Activated CD8-positive, alpha-beta memory T cell treated with anti-CD3 and anti-CD28 coated beads, Interleukin-2, amount 50 U/mL, for 1 hour (primary cell): ENCODE results near the gene ZNF514.
"Not testable (repeated sequence)": the region's sequence is repeated elsewhere in the genome, so short reads cannot be mapped to it uniquely, and the experiment has no call there.

Experiments used
- DNase-seq: peaks from one replicate; pipeline ENCODE4 v3.0.0-alpha.2; 2020; ENCODE audit errors: extremely low read depth

Gene ZNF514

DNA sequence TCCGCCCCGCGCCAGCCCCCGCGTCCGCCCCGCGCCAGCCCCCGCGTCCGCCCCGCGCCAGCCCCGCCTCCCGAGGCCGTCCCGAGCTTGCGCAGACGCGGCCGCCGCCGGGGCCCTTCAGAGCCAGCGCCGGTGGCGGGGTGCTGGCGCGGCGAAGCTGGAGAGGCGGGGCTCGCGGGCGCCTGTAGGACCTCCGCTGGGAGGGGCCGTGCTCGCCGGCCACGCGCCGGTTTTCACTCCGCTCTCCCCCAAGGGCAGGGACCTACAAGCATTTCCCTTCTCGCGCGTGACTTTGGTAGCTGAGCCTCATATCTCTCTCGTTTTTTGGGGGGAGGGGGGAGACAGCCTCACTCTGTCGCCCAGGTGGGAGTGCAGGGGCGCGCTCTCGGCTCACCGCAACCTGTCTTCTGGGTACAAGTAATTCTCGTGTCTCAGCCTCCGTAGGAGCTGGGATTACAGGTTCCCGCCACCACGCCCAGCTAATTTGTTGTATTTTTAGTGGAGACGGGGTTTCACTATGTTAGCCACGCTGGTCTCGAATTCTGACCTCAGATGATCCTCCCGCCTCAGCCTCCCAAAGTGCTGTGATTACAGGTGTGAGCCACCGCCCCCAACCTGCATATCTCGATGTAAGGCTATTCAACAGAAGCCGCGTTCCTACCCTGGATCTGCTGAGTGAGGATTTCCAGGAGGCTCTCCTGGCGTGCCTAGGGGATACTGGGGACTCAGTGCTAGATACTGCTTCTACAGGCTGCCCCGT, at the start of gene ZNF514:
ZNF514 (minus strand) TSS at position 159 of the 760 bp plus-strand sequence. CDS start 6,595 bp downstream, outside the sequence.
- DNase-seq = no peak

GRCh38 chr2:95208106-95208505, 48.5 kb upstream of the ZNF514 start:
- no peak for DNase-seq

DNA sequence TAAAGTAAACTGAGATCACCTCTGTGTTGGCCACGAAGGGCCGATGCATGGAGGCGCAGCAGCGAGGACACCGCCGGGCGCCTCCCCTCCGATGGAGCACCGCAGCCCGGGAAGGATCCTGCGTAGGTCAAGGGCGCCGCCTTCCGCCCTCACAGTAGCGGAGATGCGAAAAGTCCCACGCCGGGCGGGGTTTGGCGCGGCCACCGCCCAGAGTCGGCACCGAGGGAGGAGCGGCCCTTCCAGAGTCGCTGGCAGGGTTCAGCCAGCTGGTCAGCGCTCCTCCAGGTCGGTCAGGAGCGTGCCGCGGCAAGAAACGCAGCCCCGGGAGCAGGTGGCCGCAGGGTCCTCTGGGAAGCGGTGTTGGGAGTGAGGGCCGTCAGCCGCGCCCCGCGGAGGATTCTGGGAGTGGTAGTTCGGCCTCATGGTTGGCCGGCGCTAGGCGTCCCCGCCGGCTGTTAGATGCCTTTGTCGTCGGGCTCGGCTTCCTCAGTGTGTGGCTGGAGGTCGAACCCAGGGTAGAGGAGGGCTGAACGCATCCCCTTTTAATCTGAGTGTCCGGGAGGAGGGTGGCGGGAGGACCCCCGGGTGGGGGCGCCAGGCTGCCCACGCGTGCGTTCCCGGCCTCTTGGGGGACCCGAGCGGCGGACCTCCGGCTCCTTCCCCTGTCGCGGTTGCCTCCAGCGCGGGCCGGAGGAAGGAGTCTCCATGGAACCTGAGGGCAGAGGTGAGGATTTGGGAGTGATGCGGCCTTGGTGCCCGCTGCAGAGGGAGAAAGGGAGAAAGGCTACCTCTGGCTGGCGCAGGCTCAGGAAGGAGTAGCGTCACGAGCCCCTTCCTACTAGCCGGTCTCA, 47.7 kb upstream of the ZNF514 start, which contains the start of gene ZNF892:
ZNF892 (plus strand) TSS at position 411 of the 851 bp plus-strand sequence; CDS start at position 706, 295 bp downstream.
- DNase-seq = peak; percentile 43

- no peak for DNase-seq
These were observed 46.4 kb upstream of the ZNF514 start for GRCh38 chr2:95206096-95206495.

GRCh38 chr2:95204396-95204795, 44.7 kb upstream of the ZNF514 start:
- DNase-seq = no peak

GRCh38 chr2:95203911-95204310, 44.3 kb upstream of the ZNF514 start:
- DNase-seq = no peak

- not testable (repeated sequence) for DNase-seq
These were observed 33.3 kb upstream of the ZNF514 start for GRCh38 chr2:95192956-95193355.

DNA sequence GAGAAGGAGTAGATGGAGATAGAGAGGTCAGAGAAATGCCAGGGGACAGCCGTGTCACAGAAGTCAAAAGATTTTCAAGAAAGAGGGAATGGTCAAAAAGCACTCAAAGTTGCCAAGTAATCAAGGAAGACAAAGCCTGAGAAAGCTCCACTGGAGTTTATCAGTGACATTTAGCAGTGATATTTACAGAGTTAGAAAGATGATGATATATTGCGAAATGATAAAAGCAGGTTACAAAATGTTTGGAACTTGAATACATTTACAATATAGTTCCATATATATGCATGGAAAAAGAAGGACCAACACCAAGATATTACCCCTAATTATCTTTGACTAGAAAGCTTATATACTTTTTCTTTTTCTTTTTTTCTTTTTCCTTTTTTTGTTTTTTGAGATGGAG, 26.3 kb upstream of the ZNF514 start:
- DNase-seq = no peak

GRCh38 chr2:95185197-95185596, 25.5 kb upstream of the ZNF514 start:
- no peak for DNase-seq

- no peak for DNase-seq
These were observed 22.1 kb upstream of the ZNF514 start for GRCh38 chr2:95181774-95182173.

DNA sequence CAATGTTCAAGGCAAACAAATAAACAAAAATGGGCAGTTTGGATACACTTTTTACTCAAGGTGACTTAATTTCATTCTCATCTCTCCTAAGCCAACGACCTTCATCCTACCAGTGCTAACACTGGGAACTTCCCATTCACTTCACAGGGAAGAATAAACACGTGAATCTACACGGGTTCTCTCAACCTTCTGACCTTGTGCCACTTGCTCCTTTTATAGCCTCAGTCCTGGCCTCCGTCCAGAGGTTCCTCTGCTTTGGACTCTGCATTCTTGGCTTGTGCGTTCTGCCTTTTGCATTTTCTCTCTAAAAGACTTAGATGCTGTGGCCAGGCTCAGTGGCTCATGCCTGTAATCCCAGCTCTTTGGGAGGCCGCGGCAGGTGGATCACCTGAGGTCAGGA, 19.8 kb upstream of the ZNF514 start:
- DNase-seq = no peak

- no peak for DNase-seq
These were observed 14.4 kb upstream of the ZNF514 start for GRCh38 chr2:95174031-95174542.

- DNase-seq = no peak
These were observed 12.3 kb upstream of the ZNF514 start for GRCh38 chr2:95171902-95172301.

DNA sequence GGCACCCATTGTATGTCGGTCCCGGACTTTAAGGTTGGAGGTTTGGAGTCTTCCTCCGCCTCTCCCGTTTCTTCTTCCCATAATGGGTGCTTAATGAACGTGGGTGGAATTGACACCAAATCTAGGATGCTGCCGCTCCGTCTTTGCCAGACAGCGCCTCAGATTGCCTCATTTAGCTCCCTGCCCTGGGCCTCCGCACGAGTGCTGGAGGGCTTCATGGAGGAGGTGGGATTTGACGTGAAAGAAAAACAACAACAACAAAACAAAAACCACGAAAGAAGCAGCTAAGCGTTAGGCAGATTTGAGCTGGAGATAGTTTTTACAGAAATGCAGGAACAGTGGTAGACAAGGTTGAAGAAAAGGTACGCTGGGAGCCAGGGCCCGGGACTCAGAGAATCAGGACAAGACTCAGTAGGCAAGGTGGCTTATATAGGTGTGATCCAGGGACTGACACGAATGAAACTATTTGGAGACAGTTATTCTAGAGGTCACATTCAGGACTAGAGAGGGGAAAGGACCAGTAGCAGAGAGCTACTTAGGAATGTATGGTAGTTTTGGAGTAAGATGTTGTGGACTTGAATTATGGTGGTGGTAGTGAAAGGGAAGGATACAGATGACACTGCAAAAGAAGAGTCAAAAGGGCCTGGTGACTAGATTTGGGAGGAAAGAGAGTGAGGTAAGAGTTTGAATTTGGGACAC, 6.6 kb upstream of the ZNF514 start:
- DNase-seq = no peak

DNA sequence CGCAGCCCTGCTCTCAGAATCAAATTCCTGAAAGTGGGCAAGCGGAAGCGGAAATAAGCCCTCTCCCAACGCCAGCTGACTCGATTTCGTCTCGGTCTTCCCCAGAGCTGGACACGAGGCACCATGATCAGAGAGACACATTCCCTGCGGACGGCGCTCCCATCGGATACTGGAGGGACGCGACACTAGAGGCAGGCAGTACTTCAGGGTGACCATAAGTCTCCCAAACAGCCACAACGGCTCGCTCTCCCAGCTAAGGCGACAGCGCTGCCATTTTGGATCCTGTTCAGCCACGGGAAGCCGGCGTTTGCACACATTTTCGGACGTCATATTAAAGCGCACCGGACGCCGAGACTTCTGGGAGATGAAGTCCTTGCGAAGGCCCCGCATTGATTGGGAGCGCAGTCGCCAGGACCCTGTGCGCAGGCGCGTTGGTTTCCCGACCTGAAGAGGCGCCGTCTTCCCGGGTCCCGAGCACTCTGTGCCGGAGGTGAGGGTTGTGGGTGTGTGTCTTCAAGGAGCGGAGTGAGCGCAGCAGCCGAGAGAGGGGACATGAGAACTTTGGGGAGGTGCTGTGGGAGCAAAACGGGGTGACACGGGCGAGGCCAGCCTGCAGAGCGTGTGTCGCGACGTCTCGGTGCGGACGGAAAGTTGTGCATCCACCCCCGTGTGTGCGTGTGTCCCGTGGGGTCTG, 5.9 kb upstream of the ZNF514 start, which contains the start of gene ZNF2:
ZNF2 (plus strand) TSS at position 439 of the 694 bp plus-strand sequence. CDS start 10,418 bp downstream, outside the sequence.
- peak; percentile 96 for DNase-seq

DNA sequence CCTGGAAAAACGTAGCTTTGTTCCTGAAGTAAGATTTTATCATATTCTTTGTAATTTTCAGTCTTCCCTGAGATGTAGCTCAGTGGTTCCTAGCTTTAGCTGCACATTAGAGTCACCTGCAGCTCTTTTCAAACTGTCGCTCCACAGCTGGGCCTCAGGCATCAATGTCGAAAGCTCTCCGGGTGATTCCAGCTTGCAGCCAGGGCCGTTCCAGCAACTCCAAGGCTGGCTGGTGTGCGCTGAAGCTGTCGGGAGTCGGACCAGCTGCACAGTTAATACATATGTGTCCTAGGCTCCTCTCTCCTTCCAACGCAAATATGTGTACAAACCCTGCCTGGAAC, 5.4 kb upstream of the ZNF514 start:
- DNase-seq = no peak

GRCh38 chr2:95158891-95159619, 593 bp downstream of the ZNF514 start:
- DNase-seq = no peak

- no peak for DNase-seq
These were observed 1.2 kb downstream of the ZNF514 start for GRCh38 chr2:95158441-95158840.

DNA sequence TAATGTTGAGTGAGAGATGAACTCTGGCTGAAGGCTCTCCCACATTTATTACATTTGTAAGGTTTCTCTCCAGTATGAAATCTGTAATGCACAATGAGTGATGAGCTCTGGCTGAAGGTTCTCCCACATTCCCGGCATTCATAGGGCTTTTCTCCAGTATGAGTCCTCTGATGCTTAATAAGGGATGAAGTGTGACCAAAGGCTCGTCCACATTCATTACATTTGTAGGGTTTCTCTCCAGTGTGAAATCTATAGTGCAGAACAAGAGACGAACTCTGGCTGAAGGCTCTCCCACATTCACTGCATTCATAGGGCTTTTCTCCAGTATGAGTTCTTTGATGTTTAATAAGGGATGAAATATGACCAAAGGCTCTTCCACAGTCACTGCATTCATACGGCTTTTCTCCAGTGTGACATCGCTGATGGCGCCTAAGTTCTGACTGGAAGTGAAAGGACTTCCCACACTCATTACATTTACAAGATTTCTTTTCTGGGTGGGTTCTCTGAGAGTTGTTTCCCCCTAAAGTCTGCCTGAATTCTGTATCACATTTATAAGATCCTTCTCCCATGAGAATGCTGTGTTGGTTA, 10.2 kb downstream of the ZNF514 start:
- no peak for DNase-seq

DNA sequence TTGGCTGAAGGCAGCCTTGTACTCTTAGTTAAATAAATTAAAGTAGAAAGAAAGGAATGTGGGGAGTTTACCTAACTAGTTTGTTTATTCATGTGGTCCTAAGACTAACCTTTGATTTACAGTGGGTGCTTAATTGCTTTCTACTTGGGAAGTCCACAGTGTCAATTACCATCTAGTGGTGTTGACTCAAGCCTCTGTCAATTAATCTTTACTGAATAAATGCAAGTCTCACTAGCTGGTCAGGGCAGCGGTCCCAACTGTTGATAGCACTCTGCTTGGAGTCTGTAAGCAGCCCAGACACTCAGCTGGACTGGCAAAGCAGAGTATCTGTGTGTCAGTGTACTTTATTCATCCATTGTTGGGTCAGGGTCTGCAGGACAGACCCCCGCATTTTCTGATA, 15.8 kb downstream of the ZNF514 start:
- DNase-seq = no peak
